HK-2 (cell line): ENCODE data around the gene PSAP.

Experiments used
- DNase-seq: peaks from one replicate; pipeline ENCODE4 v3.0.0-alpha.2; 2018; ENCODE audit not compliant: unreplicated experiment

Gene PSAP

GRCh38 chr10:71845410-71846405, 5.3 kb downstream of the PSAP start:
- no peak for DNase-seq

GRCh38 chr10:71844695-71845094, 6.4 kb downstream of the PSAP start:
- DNase-seq = no peak

DNA sequence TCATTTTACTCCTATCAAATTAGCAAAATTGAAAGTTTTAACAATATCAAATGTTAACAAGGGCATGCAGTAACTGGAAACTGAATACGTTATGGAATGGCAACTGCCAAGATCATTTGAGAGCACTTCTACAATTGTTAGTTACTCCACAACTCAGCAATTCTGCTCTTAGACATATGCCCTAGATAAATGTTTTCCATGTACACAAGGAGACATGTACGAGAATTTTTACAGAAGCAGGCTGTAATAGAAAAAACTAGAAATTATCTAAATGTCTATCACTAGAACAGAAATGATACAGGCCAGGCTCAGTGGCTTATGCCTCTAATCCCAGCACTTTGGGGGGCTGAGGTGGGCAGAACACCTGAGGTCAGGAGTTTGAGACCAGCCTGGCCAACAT, 7.0 kb downstream of the PSAP start:
- DNase-seq = no peak

DNA sequence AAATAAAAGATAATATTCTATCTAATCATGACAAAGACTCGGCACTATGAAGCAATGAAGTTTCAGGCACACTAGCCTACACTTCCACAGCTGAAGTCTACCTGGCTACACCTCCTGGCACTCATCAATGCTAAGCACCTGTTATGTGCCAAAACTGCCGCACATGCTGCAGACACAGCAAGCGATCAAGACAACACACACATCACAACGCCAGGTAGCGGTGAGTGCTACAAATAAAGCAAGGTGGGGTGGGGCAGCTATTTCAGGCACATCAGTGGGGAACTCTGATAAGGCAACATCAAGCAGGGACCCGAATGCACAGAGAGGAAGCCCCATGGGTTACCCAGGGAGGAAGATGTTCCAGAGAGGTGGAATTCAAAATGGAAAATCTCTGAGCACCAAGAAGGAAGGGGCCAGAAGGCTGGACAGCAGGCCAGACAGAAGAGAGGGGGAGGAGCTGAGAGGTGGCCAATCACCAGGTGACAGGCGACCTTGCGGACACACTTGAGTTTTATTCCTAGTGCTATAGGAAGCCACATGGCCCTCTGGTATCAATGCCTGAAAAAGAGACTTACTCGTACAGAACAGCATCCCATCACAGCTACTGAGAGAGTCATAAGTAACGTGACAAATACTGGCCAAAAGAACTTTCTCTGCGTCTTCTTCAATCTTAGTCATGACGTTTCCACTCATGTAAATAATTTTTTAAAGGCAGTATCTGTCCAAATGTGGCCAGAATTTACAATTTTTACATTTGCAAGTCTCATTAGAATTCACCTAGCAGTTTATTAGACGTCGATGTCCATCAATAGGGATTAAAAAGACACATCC, 8.0 kb downstream of the PSAP start:
- DNase-seq = no peak

DNA sequence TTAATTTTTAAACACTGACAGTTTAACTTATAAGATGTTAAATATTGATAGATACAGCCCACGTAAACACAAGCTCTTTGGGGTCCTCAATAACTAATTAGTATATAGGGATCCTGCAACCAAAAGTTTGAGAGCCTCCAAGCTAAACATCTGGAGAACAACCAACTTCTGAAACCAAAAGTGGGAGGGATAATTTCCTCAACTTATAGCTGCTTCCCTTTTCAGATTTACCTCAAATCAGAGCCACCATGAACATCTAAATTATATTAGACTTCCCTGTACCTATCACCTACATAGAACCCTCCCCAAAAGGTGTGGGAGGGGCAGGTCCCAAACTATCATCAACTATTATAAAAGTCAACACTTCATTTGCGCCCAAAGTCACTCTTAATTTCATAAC, 8.6 kb downstream of the PSAP start:
- no peak for DNase-seq

DNA sequence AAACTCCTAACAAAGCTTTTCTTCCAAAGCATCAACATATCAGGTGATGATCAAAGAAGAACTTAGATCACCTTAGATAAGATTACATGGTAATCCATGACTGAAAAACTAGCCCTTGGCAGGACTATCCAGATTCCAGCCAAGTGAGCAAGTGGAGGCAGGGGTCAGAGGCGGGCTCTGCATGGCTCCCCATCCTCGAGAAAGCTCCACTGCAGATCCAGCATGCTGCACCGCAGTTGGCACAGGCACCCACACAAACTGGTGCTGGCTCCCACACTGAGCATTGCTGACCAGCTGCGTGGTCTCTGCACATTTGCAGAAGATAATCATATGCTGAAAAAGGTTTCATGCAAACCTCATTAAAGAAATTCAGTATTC, 10.1 kb downstream of the PSAP start:
- no peak for DNase-seq

GRCh38 chr10:71840177-71840957, 10.7 kb downstream of the PSAP start:
- DNase-seq = peak; percentile 88

DNA sequence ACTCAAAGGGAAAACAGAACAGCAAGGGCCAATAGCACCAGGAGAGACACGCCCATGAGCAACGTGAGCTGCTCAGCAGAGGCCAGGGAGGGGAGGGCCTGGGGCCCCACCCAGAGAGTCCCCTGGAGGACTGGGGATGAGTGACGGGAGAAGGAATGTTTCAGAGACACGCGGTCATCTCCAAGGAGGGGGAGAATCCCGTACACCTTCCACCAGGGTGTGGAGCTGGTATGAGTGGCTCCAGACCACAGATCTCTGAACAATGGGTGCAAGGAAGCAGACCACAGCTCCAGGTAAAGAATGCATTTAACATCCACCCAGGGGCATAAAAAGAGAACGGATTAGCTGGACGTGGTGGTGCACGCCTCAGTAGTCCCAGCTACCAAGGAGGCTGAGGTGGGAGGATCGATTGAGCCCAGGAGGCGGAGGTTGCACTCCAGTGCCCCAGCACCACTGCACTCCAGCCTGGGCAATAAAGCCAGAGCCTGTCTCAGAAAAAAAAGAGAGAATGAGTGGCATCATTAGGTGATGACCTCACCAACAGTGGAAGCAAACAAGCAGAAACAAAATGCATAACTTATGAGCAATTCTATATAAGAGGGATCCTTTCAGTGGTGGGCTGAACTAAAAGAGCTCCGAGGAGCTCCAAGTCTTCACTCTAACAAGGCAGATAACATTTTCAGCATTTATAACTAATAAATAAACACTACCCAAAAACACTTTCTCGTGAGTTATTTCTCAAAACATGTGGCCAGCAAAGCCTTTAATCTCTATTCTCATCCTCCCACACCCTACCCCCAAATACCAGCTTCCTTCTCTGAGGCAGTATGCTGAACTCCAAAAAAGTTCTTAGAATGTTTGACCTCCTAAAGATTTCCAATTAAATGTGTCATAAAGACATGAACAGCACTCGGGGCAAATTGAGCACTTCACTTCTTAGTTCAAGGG, 12.5 kb downstream of the PSAP start:
- peak; percentile 77 for DNase-seq

GRCh38 chr10:71837098-71837827, 13.8 kb downstream of the PSAP start:
- no peak for DNase-seq

GRCh38 chr10:71836596-71836974, 14.5 kb downstream of the PSAP start:
- DNase-seq = no peak

- DNase-seq = peak; percentile 86
These were observed 15.1 kb downstream of the PSAP start for GRCh38 chr10:71835671-71836595.

DNA sequence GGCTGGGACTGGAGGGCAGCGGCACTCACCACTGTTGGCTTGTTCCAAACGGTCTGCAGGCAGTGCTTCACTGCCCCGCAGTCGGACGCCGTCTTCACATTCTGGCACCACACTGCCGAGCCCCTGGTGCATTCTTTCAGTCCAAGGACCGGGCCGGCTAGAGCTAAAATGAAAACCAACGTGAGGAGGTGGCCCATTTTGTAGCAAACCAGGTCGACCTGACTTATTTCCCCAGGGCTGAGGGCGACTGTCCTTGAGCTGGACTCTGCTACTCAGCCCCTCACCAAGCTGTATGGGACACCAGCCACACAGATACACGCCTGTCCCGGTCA, 16.7 kb downstream of the PSAP start:
- DNase-seq = no peak

- no peak for DNase-seq
These were observed 17.4 kb downstream of the PSAP start for GRCh38 chr10:71833451-71834342.

- DNase-seq = no peak
These were observed 18.1 kb downstream of the PSAP start for GRCh38 chr10:71832967-71833366.

DNA sequence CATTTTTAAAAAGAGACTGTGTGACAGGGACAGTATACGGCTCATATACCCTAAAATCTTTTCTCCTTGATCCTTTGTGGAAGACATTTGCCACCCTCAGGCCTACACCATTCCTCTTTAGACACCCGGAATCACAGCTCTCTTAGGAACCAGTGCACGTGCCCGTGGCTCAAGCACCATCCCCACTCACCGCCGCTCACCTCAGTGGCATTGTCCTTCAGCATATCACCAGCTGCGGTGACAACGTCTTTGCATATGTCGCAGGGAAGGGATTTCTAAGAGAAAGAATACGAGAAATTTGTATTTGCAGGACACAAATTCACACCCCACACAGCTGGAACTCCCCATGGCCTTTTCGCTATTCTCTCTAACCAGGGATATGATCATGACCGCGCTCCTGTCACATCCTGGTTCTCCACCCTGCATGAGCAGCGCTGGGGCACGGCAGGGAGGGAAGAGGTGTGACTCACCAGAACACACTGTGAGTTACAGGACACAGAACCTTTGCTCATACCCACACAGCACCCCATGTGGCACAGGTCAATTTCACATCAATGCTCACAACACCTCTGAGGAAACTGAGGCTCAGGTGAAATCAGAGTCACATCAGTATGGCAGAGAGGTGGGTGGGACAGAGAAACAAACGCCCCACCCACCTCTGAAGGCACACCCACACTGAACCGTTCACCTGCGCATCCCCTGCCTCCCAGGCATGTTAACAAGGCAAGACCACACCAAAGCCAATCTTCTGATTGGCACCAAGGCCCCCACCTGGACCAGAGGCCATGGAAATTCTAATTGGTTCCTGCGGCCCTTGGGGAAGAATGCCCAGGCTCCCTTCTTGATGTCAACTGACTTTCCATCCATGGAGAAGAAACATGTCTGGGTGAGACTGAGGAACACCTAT, 19.2 kb downstream of the PSAP start:
- no peak for DNase-seq

DNA sequence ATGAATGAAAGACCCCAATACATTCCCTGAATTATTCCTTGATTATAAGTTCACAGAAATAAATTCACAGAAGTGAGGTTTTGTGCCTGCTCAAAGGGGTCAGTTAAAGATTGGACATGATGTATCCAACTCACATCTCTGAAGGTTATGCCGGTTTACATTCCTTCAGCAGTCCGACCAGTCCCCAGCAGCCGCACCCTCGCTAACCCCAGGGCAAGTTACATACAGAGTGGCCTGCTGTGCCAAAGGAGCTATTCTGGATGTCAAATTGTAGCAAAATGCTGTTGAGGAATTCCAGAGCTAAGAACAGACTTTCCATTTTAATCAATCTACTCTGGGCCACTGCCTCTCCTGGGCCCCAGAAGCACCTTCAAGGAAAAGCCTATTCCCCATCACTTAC, 20.3 kb downstream of the PSAP start:
- DNase-seq = no peak

GRCh38 chr10:71829896-71830295, 21.2 kb downstream of the PSAP start:
- DNase-seq = no peak
